C4-2B (cell line): ENCODE results near the gene FAM149A.

Source experiments
- H3K27ac ChIP-seq: fragments of 450-650 bp; 2 replicates; pipeline ENCODE4 v1.5.1; 2017
- CTCF ChIP-seq: fragments of 450-650 bp; conservative IDR thresholded peaks from 2 replicates; pipeline ENCODE4 v1.5.1; 2017; ENCODE audit warnings: mild to moderate bottlenecking
- ZFX ChIP-seq: fragments of 450-650 bp; IDR thresholded peaks from 2 replicates; pipeline ENCODE4 v1.6.1; 2017

FAM149A gene

DNA sequence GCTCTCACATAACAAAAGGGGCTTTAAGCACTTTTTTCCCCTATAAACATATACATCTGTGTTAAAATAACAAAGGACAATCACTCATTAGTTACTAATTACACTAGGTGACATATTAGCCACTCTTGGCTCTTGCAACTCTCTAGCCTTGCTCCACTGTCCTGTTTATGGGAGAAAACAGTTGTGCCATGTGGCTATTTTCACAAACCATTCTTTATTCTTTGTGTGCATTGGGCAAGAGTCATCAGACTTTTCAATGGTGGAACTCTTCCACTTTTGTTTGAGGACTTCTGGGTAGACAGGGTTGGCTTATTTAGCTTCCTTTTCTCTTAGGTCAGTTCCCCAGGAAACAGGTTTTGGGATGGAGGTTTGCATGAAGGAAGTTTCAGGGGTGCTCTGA lies 16.0 kb upstream of the FAM149A start:
- TF ChIP-seq CTCF (no peak), ZFX (no peak)
- no peak overlapping the region for H3K27ac ChIP-seq

- H3K27ac ChIP-seq: no peak overlapping the region
- TF ChIP-seq CTCF (no peak), ZFX (no peak)
Measured at GRCh38 chr4:186092296-186092695, 12.2 kb upstream of the FAM149A start.

- no peak for TF ChIP-seq ZFX
- no peak for TF ChIP-seq CTCF
Measured at GRCh38 chr4:186095406-186095805, 9.1 kb upstream of the FAM149A start.

GRCh38 chr4:186096681-186097165 lies 7.8 kb upstream of the FAM149A start:
- H3K27ac ChIP-seq: no peak overlapping the region
- TF ChIP-seq CTCF (no peak), ZFX (no peak)

More at GRCh38 chr4:186095406-186095805, 9.1 kb upstream of the FAM149A start:
- H3K27ac ChIP-seq: no peak overlapping the region

GRCh38 chr4:186097386-186097785 lies 7.1 kb upstream of the FAM149A start:
- no peak for TF ChIP-seq ZFX
- no peak for TF ChIP-seq CTCF
- no peak overlapping the region for H3K27ac ChIP-seq

DNA sequence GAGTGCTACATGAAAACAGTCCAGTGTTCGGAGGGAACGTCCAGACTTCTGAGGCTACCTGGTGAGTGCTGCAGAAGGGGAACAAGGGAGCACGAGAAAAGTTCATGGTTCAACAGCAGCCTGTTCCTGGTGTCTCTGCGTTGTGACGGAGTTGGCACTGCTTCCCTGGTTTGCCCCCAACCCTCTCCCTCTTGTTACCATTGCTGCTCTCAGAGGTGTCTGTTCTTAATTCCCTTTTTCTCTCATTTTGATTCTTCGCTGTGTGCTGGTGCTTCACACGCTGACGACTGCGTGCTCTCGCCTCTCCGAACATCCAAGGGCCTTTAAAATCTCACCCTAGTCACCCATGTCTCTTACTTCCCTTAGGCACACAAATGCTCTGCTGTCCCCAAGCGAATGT lies 1.6 kb upstream of the FAM149A start:
- TF ChIP-seq CTCF (no peak), ZFX (no peak)

GRCh38 chr4:186104890-186105646 lies 564 bp downstream of the FAM149A start:
- no peak overlapping the region for H3K27ac ChIP-seq
- TF ChIP-seq ZFX (no peak), CTCF (no peak)

More for the DNA sequence above, 1.6 kb upstream of the FAM149A start:
- H3K27ac ChIP-seq: no peak overlapping the region
